Cerebellar cortex (tissue), 1 donor: Measurements from ENCODE around the gene STMP1.

Source experiments
- DNase-seq: peaks from one replicate; pipeline ENCODE4 v3.0.0-alpha.2; 2015; ENCODE audit warnings: low spot score

The STMP1 gene

DNA sequence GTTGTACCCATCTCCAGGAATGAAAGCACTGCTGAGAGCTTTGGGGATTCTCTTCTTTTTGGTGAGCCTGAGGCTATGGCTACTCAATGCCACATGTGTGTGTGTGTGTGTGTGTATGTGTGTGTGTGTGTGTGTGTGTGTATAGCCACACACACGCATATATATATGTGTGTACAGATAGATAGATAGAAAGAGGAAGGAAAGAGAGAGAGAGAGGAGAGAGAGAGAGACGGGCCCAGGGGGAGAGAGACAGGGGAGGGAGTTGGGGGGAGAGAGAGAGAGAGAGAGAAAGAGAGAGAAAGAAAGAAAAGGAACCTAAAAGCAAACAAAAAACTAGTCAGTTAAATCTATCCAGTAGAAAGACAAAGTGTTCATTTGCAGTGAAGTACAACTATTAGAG is 57.4 kb downstream of the STMP1 start:
- no peak for DNase-seq

DNA sequence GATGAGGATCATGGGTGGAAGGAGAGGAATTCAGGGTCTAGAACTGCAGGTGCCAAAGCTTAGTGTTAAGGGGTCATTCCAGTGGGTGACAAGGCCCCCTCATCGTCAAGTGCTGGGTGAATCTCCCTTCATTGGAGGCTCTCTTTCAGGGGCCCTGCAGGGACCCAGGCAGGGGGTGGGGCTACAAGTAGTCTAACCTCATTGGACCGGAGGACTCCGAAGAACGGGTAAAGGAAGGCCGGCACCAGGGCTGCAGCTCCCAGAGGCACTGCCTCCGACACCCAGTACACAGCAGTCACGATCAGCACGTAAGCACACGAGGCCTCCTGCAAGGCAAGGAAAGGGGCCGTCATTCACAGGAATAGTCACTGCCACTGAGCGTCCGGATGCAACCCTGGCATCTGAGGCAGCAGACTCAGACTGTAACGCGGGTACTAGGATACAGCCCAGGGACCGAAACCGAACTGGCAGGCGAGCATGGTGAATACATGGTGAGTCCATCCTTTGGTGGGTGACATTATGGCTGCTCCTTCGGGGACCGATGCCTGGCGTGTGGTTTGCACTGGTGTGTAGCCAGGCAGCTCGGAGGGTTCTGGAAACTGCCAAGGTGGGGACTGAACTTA is 59.0 kb downstream of the STMP1 start:
- DNase-seq, result no peak

GRCh38 chr7:135723411-135723810 is 61.1 kb downstream of the STMP1 start:
- DNase-seq, result no peak
